ENCODE data around the gene RAB5IF. TPM values are rescaled to one million over a fixed set of nuclear protein-coding genes. Genes with fewer than 3 reads are reported as not detected.

RAB5IF gene
- total and polyA plus RNA-seq, 2 of the 13 experiments (the other 11 are each of a cell fraction or from before 2014, with no cell fraction given): 261 to 305 TPM

DNA sequence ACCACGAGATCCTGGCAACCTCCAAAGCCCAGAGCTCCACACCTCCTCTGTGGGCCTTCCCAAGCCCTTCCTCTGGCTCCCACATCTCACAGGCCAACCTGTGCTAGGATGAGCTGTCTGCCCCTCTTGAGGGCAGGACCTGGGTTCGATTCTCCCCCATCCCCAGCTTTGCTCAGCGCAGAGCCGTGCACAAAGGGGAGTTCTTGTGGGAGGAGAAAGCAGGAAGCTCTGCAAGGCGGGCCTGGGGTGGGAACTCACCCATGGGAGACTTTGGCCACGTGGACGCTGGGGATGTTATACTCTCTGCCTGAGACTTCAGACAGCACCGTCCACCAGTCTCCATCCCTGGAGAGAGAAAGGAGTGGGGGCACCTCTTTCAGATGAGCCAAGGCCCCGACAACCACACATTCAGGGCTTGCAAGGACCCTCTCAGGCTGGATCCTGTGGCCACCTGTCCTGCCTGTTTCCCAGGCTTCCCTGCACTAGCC lies 27.8 kb downstream of the RAB5IF start (continued):
- TF ChIP-seq EP300 (IDR thresholded peaks at IDR 0.05; ENCODE audit: low read depth in 2 of 2, low read length in 2 of 2): no peak
- peak; percentile 2 for TF ChIP-seq EP300 (CRISPR knock-in tag; IDR thresholded peaks at IDR 0.05; ENCODE audit: borderline replicate concordance)
- no peak for TF ChIP-seq ZNF879 (CRISPR knock-in tag; IDR thresholded peaks at IDR 0.05)
- no peak for TF ChIP-seq KDM2A (CRISPR knock-in tag; IDR thresholded peaks at IDR 0.05; ENCODE audit: borderline replicate concordance, low read depth)
- TF ChIP-seq RAD21 (CRISPR knock-in tag; IDR thresholded peaks at IDR 0.05): no peak
- TF ChIP-seq ZNF546 (CRISPR knock-in tag; conservative IDR thresholded peaks at IDR 0.05): no peak
- TF ChIP-seq ZFP1 (CRISPR knock-in tag; IDR thresholded peaks at IDR 0.05): no peak
- no peak for TF ChIP-seq SSRP1 (CRISPR knock-in tag; IDR thresholded peaks at IDR 0.05)
- no peak for TF ChIP-seq ZBTB21 (CRISPR knock-in tag; IDR thresholded peaks at IDR 0.05)
- no peak for TF ChIP-seq RFX1 (IDR thresholded peaks at IDR 0.05)
- no peak for TF ChIP-seq SAFB2 (CRISPR knock-in tag; IDR thresholded peaks at IDR 0.05; ENCODE audit: borderline replicate concordance, low read depth)
- no peak for TF ChIP-seq BCL6 (CRISPR knock-in tag; IDR thresholded peaks at IDR 0.05)
- no peak for TF ChIP-seq NCOA5 (CRISPR knock-in tag; IDR thresholded peaks at IDR 0.05)
- no peak for TF ChIP-seq NBN (conservative IDR thresholded peaks at IDR 0.05)
- TF ChIP-seq ZNF260 (CRISPR knock-in tag; IDR thresholded peaks at IDR 0.05; ENCODE audit: borderline replicate concordance, low read depth): 0 out of 2 replicates have a peak, but pooled peaks have one; percentile 14
- 0 out of 2 replicates have a peak, but pooled peaks have one; percentile 56 for TF ChIP-seq ZNF10 (CRISPR knock-in tag; IDR thresholded peaks at IDR 0.05; ENCODE audit: borderline replicate concordance, low read depth)
- no peak for TF ChIP-seq KLF15 (CRISPR knock-in tag; IDR thresholded peaks at IDR 0.05; ENCODE audit: borderline replicate concordance)
- peak; percentile 42; the same call in 1 of the 2 replicates for TF ChIP-seq ZNF773 (CRISPR knock-in tag; IDR thresholded peaks at IDR 0.05; ENCODE audit: borderline replicate concordance)
- no peak for TF ChIP-seq NFKBIZ (CRISPR knock-in tag; IDR thresholded peaks at IDR 0.05)
- TF ChIP-seq, protein P1, sequence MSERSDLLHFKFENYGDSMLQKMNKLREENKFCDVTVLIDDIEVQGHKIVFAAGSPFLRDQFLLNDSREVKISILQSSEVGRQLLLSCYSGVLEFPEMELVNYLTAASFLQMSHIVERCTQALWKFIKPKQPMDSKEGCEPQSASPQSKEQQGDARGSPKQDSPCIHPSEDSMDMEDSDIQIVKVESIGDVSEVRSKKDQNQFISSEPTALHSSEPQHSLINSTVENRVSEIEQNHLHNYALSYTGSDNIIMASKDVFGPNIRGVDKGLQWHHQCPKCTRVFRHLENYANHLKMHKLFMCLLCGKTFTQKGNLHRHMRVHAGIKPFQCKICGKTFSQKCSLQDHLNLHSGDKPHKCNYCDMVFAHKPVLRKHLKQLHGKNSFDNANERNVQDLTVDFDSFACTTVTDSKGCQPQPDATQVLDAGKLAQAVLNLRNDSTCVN (CRISPR knock-in tag; IDR thresholded peaks at IDR 0.05; ENCODE audit: borderline replicate concordance): 0 out of 2 replicates have a peak, but pooled peaks have one; percentile 20
- TF ChIP-seq HNF4G (IDR thresholded peaks at IDR 0.05; ENCODE audit: borderline replicate concordance, low read depth, low read length): no peak
- TF ChIP-seq HNF4G (CRISPR knock-in tag; IDR thresholded peaks at IDR 0.05; ENCODE audit: borderline replicate concordance, low read depth): peak; percentile 33; the same call in 1 of the 2 replicates
- TF ChIP-seq ZNF607 (CRISPR knock-in tag; IDR thresholded peaks at IDR 0.05; ENCODE audit: borderline replicate concordance): no peak
- no peak for TF ChIP-seq AKAP8 (CRISPR knock-in tag; IDR thresholded peaks at IDR 0.05)
- TF ChIP-seq, protein P2, sequence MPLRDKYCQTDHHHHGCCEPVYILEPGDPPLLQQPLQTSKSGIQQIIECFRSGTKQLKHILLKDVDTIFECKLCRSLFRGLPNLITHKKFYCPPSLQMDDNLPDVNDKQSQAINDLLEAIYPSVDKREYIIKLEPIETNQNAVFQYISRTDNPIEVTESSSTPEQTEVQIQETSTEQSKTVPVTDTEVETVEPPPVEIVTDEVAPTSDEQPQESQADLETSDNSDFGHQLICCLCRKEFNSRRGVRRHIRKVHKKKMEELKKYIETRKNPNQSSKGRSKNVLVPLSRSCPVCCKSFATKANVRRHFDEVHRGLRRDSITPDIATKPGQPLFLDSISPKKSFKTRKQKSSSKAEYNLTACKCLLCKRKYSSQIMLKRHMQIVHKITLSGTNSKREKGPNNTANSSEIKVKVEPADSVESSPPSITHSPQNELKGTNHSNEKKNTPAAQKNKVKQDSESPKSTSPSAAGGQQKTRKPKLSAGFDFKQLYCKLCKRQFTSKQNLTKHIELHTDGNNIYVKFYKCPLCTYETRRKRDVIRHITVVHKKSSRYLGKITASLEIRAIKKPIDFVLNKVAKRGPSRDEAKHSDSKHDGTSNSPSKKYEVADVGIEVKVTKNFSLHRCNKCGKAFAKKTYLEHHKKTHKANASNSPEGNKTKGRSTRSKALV (CRISPR knock-in tag; IDR thresholded peaks at IDR 0.05): no peak
- no peak for TF ChIP-seq MYC (CRISPR knock-in tag; IDR thresholded peaks at IDR 0.05; ENCODE audit: borderline replicate concordance)
- TF ChIP-seq CBFB (CRISPR knock-in tag; IDR thresholded peaks at IDR 0.05): no peak
- TF ChIP-seq ZNF577 (CRISPR knock-in tag; IDR thresholded peaks at IDR 0.05; ENCODE audit: borderline replicate concordance, low read depth): no peak

All from HepG2 (cell line).